Endothelial cell of umbilical vein (primary cell): ENCODE measurements around the gene SDC4. TPM values are rescaled to one million over a fixed set of nuclear protein-coding genes. Genes with fewer than 3 reads are reported as not detected.

Experiments
- BruUV-seq: library from RNA; stranded (reverse); fragments of 400-500 nt; replicated peaks from 2 replicates; lab custom pipeline; 2021; lab: Mats Ljungman, UMichigan
- CTCF ChIA-PET: fragments of 300-600, 350-600 bp; sonication (Branson Sonifier 250); formaldehyde crosslinking; loops from one replicate; lab custom pipeline; 2021; ENCODE audit warnings: antibody characterized with exemption, inconsistent platforms; lab: Charles Lee
- POLR2A ChIA-PET: fragments of 300-600, 350-600 bp; sonication (Branson Sonifier 250); formaldehyde crosslinking; loops from one replicate; lab custom pipeline; 2021; ENCODE audit warnings: antibody characterized with exemption, inconsistent platforms; lab: Charles Lee
- DNase-seq: peaks from one replicate; pipeline ENCODE4 v3.0.0-alpha.2; 2011; ENCODE audit warnings: low read depth, low spot score
- FAIRE-seq: peaks from 2 replicates; lab custom pipeline; 2011; peaks lifted over from hg19 to GRCh38; lab: Jason Lieb, UNC
- H2AFZ ChIP-seq: 2 replicates; pipeline ENCODE4 v1.6.0; 2012; ENCODE audit warnings: low read depth, low read length, control low read depth, inconsistent platforms
- H3K27ac ChIP-seq: 2 replicates; pipeline ENCODE4 v1.5.1; 2011; ENCODE audit warnings: low read depth, mild to moderate bottlenecking, control low read depth, low read length, moderate library complexity; ENCODE audit not compliant: insufficient read depth
- H3K27me3 ChIP-seq, 2 experiments: 2 replicates each; pipeline versions ENCODE4 v1.6.0 to v1.6.1; 2011; ENCODE audit warnings: low read length in 2 of 2, mixed read lengths in 1 of 2; ENCODE audit not compliant: control insufficient read depth in 2 of 2, insufficient read depth in 2 of 2
- H3K36me3 ChIP-seq, 2 experiments: 2 replicates in 1 of 2; 3 replicates in 1 of 2; pipeline ENCODE4 v1.5.1; 2011; ENCODE audit warnings: low read length in 2 of 2, mild to moderate bottlenecking in 1 of 2, moderate library complexity in 1 of 2; ENCODE audit not compliant: control insufficient read depth in 2 of 2, insufficient read depth in 2 of 2; ENCODE audit errors: extremely low read depth in 1 of 2
- H3K4me1 ChIP-seq: 3 replicates; pipeline ENCODE4 v1.5.1; 2011; ENCODE audit warnings: mild to moderate bottlenecking, low read length; ENCODE audit not compliant: control insufficient read depth, insufficient read depth; ENCODE audit errors: extremely low read depth
- H3K4me2 ChIP-seq: 2 replicates; pipeline ENCODE4 v1.6.1; 2011; ENCODE audit warnings: low read length, control low read depth, mixed read lengths; ENCODE audit not compliant: insufficient read depth
- H3K4me3 ChIP-seq, 3 experiments: fragments of 200-600 bp in 1 of 3; sonication (generic), shearing (Covaris generic) in 1 of 3; replicated peaks in 1 of 3; 2 replicates each; pipeline ENCODE4 v1.5.1; 2011 to 2016; ENCODE audit warnings: control low read depth in 3 of 3, low read length in 3 of 3, mild to moderate bottlenecking in 2 of 3, inconsistent platforms in 1 of 3, low read depth in 1 of 3, moderate library complexity in 1 of 3; ENCODE audit not compliant: insufficient read depth in 1 of 3
- H3K79me2 ChIP-seq: 2 replicates; pipeline ENCODE4 v1.6.0; 2012; ENCODE audit warnings: low read length, inconsistent platforms; ENCODE audit not compliant: control insufficient read depth, insufficient read depth
- H3K9ac ChIP-seq: replicated peaks from 2 replicates; pipeline ENCODE3; 2011; ENCODE audit warnings: low read length, control low read depth; ENCODE audit not compliant: insufficient read depth; ENCODE audit errors: extremely low read depth
- H3K9me1 ChIP-seq: replicated peaks from 3 replicates; pipeline ENCODE4 v1.6.0; 2011; ENCODE audit warnings: mild to moderate bottlenecking, low read length; ENCODE audit not compliant: control insufficient read depth, insufficient read depth; ENCODE audit errors: extremely low read depth
- H3K9me3 ChIP-seq: replicated peaks from 2 replicates; pipeline ENCODE4 v1.5.1; 2012; ENCODE audit warnings: low read length, inconsistent platforms; ENCODE audit not compliant: control insufficient read depth, insufficient read depth
- H4K20me1 ChIP-seq: replicated peaks from 2 replicates; pipeline ENCODE3; 2011; ENCODE audit warnings: mild to moderate bottlenecking, low read length; ENCODE audit not compliant: control insufficient read depth, insufficient read depth; ENCODE audit errors: extremely low read depth
- EZH2 ChIP-seq: IDR thresholded peaks from 2 replicates; pipeline ENCODE4 v1.6.1; 2012; ENCODE audit warnings: borderline replicate concordance, low read depth, mild to moderate bottlenecking, moderate library complexity, low read length, inconsistent platforms; ENCODE audit not compliant: severe bottlenecking
- FOS ChIP-seq: IDR thresholded peaks from 2 replicates; pipeline ENCODE4 v1.6.1; 2011; ENCODE audit warnings: mild to moderate bottlenecking, low read length, moderate library complexity, borderline replicate concordance; ENCODE audit not compliant: insufficient read depth
- GATA2 ChIP-seq: IDR thresholded peaks from 2 replicates; pipeline ENCODE4 v1.7.0; 2011; ENCODE audit warnings: low read depth, mild to moderate bottlenecking, moderate library complexity, mixed read lengths, low read length; ENCODE audit not compliant: insufficient read length, insufficient read depth
- JUN ChIP-seq: IDR thresholded peaks from 2 replicates; pipeline ENCODE4 v1.6.1; 2011; ENCODE audit warnings: borderline replicate concordance, low read depth; ENCODE audit not compliant: insufficient read length, insufficient read depth
- MYC ChIP-seq: IDR thresholded peaks from one replicate; pipeline ENCODE4 v1.6.1; 2011; ENCODE audit warnings: mild to moderate bottlenecking, low read depth, low read length
- POLR2A ChIP-seq: IDR thresholded peaks from 2 replicates; pipeline ENCODE4 v1.6.1; 2012; ENCODE audit warnings: low read depth, mild to moderate bottlenecking, control low read depth, low read length
- POLR2AphosphoS5 ChIP-seq: IDR thresholded peaks from 2 replicates; pipeline ENCODE4 v1.6.1; 2012; ENCODE audit warnings: low read depth, mild to moderate bottlenecking, control low read depth, low read length, moderate library complexity; ENCODE audit not compliant: insufficient read depth
- dilution Hi-C: fragments of 300-500 bp; cut with MboI; formaldehyde crosslinking; loops from one replicate; pipeline ENCODE4 v1.15.0; 2019; ENCODE audit warnings: low sequenced_read_pairs; ENCODE audit not compliant: extremely low pct_ligation_motif_present
- intact Hi-C: fragments of 100-400 bp; cut with micrococcal nuclease; formaldehyde crosslinking; loops from one replicate; pipeline ENCODE4 v1.10.0; 2022
- polyA plus RNA-seq, 4 experiments: library from polyadenylated mRNA; depleted of rRNA in 3 of 4; stranded (reverse) in 3 of 4; unstranded in 1 of 4; fragments of >200 nt; gene quantifications; 2 replicates each; pipeline versions ENCODE4 v1.2.1 to v1.2.3, GENCODE V29; 2011 to 2012; ENCODE audit warnings: missing spikeins in 1 of 4
- total RNA-seq: library from RNA; stranded (reverse); gene quantifications from 2 replicates; pipeline ENCODE4 v1.2.3, GENCODE V29; 2021
- TF ChIP-seq, protein P1 (sequence below): IDR thresholded peaks from 2 replicates; pipeline ENCODE4 v1.6.1; 2011; ENCODE audit not compliant: insufficient read depth, insufficient read length
- TF ChIP-seq, protein P2 (sequence below), 2 donors: IDR thresholded peaks; 1 replicate in 1 of 2; 2 replicates in 1 of 2; pipeline ENCODE4 v1.5.1; 2011; ENCODE audit warnings: low read length in 2 of 2, mild to moderate bottlenecking in 2 of 2, moderate library complexity in 2 of 2, control low read depth in 1 of 2, inconsistent platforms in 1 of 2, low read depth in 1 of 2; ENCODE audit not compliant: insufficient read depth in 1 of 2; ENCODE audit errors: extremely low read depth in 1 of 2

Gene SDC4
- total and polyA plus RNA-seq, 2 donors (not counting 3 experiments of a cell fraction or from before 2014, with no cell fraction given): 26.3 to 32.0 TPM

DNA sequence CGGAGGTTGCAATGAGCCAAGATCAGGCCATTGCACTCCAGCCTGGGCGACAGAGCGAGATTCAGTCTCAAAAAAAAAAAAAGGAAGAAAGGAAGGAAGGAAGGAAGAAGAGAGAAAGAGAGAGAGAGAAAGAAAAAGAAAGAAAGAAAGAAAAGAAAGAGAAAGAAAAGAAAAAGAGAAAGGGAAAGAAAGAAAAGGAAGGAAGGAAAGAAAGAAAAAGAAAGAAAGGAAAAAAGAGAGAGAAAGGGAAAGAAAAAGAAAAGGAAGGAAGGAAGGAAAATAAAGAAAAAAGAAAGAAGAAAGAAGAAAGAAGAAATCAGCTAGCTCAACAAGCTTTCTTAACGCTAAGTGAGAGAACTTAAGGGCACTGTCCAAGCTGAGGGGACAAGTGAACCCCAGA, 32.6 kb downstream of the SDC4 start:
- no peaks in the 10 kb centered on the region for H4K20me1 ChIP-seq
- H3K9me3 ChIP-seq: no peaks in the 10 kb centered on the region
- ChIA-PET CTCF (interaction anchor here (1.0 to 15.2 kb wide), 7 partner anchors 22 to 456 kb away, joined by 3 to 389 read pairs (median 8); partner anchors contain the start of gene SYS1), POLR2A (no interaction called here)
- TF ChIP-seq JUN (no peak), GATA2 (no peak), EZH2 (no peak), FOS (no peak), POLR2A (no peak), MYC (no peak), POLR2AphosphoS5 (no peak)
- TF ChIP-seq, protein P1, sequence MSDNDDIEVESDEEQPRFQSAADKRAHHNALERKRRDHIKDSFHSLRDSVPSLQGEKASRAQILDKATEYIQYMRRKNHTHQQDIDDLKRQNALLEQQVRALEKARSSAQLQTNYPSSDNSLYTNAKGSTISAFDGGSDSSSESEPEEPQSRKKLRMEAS: no peak
- TF ChIP-seq, protein P2, sequence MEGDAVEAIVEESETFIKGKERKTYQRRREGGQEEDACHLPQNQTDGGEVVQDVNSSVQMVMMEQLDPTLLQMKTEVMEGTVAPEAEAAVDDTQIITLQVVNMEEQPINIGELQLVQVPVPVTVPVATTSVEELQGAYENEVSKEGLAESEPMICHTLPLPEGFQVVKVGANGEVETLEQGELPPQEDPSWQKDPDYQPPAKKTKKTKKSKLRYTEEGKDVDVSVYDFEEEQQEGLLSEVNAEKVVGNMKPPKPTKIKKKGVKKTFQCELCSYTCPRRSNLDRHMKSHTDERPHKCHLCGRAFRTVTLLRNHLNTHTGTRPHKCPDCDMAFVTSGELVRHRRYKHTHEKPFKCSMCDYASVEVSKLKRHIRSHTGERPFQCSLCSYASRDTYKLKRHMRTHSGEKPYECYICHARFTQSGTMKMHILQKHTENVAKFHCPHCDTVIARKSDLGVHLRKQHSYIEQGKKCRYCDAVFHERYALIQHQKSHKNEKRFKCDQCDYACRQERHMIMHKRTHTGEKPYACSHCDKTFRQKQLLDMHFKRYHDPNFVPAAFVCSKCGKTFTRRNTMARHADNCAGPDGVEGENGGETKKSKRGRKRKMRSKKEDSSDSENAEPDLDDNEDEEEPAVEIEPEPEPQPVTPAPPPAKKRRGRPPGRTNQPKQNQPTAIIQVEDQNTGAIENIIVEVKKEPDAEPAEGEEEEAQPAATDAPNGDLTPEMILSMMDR (IDR thresholded peaks at IDR 0.05; ENCODE audit: extremely low read depth in 1 of 2, insufficient read depth in 1 of 2, low read depth in 1 of 2, low read length in 2 of 2): no peak
- no peaks in the 10 kb centered on the region for H3K79me2 ChIP-seq
- no TSS peak for BruUV-seq
- H3K9ac ChIP-seq: no peak overlapping the region
- H3K27ac ChIP-seq: no peak overlapping the region
- H3K27me3 ChIP-seq: peaks cover 23 to 24% of the 10 kb centered on the region in 2 experiments
- no peak overlapping the region for H2AFZ ChIP-seq
- DNase-seq (no peak), FAIRE-seq (no peak)
- dilution Hi-C loops (no loop called here), intact Hi-C loops (no loop called here)
- no peak overlapping the region for H3K4me2 ChIP-seq
- H3K4me3 ChIP-seq: no peak overlapping the region
- H3K9me1 ChIP-seq: no peaks in the 10 kb centered on the region
- no peaks in the 10 kb centered on the region for H3K4me1 ChIP-seq
- no peaks in the 10 kb centered on the region for H3K36me3 ChIP-seq
